H1 (cell line): Measurements from ENCODE around the gene ARHGEF4. TPM values are rescaled to one million over a fixed set of nuclear protein-coding genes. Genes with fewer than 3 reads are reported as not detected.

ENCODE experiments used
- CTCF ChIA-PET: fragments of 300-600 bp; sonication (Branson Sonifier 250); formaldehyde crosslinking; loops from one replicate; lab custom pipeline; 2021; ENCODE audit not compliant: partially characterized antibody; lab: Charles Lee
- POLR2A ChIA-PET: fragments of 300-600 bp; sonication (Branson Sonifier 250); formaldehyde crosslinking; loops from one replicate; lab custom pipeline; 2021; ENCODE audit warnings: inconsistent platforms; ENCODE audit not compliant: partially characterized antibody; lab: Charles Lee
- DNase-seq, 2 experiments: peaks; one replicate each; pipeline versions ENCODE4 v3.0.0 to v3.0.0-alpha.2; 2010 to 2022; ENCODE audit warnings: low spot score in 2 of 2, low read depth in 1 of 2, mixed read lengths in 1 of 2
- FAIRE-seq: peaks from 2 replicates; lab custom pipeline; 2011; peaks lifted over from hg19 to GRCh38; lab: Jason Lieb, UNC
- H2AFZ ChIP-seq: 2 replicates; pipeline ENCODE4 v1.8.1; 2012; ENCODE audit warnings: low read length, inconsistent platforms
- H2AK5ac ChIP-seq: 2 replicates; pipeline ENCODE4 v1.6.1; 2013; ENCODE audit warnings: low read depth, low read length
- H2BK120ac ChIP-seq: replicated peaks from 2 replicates; pipeline ENCODE3; 2013; ENCODE audit warnings: low read depth, low read length, inconsistent platforms
- H2BK12ac ChIP-seq: 2 replicates; pipeline ENCODE4 v1.6.1; 2013; ENCODE audit warnings: low read depth, low read length
- H2BK15ac ChIP-seq: 2 replicates; pipeline ENCODE4 v1.6.1; 2013; ENCODE audit warnings: low read length
- H2BK20ac ChIP-seq: 2 replicates; pipeline ENCODE4 v1.6.1; 2013; ENCODE audit warnings: low read length
- H2BK5ac ChIP-seq: 2 replicates; pipeline ENCODE4 v1.6.1; 2013; ENCODE audit warnings: low read depth, low read length
- H3K14ac ChIP-seq: 2 replicates; pipeline ENCODE4 v1.6.1; 2013; ENCODE audit warnings: inconsistent platforms; ENCODE audit not compliant: insufficient read length
- H3K18ac ChIP-seq: 2 replicates; pipeline ENCODE4 v1.6.1; 2013; ENCODE audit warnings: low read length; ENCODE audit errors: extremely low read depth
- H3K23ac ChIP-seq: 2 replicates; pipeline ENCODE4 v1.6.1; 2013; ENCODE audit warnings: inconsistent platforms; ENCODE audit not compliant: insufficient read length
- H3K23me2 ChIP-seq: 2 replicates; pipeline ENCODE4 v1.6.1; 2013; ENCODE audit warnings: low read depth, low read length
- H3K27ac ChIP-seq: 2 replicates; pipeline ENCODE4 v1.6.1; 2011; ENCODE audit warnings: low read depth, low read length, inconsistent platforms
- H3K27me3 ChIP-seq, 4 experiments: replicated peaks in 1 of 4; 1 replicate in 1 of 4; 2 replicates in 3 of 4; pipeline versions ENCODE4 v1.6.1 to v1.8.1; 2011 to 2013; ENCODE audit warnings: low read length in 3 of 4, mild to moderate bottlenecking in 3 of 4, inconsistent platforms in 2 of 4, mixed read lengths in 2 of 4, moderate library complexity in 1 of 4; ENCODE audit not compliant: control insufficient read depth in 3 of 4, insufficient read depth in 3 of 4; ENCODE audit errors: extremely low read depth in 1 of 4
- H3K36me3 ChIP-seq, 4 experiments: 2 replicates each; pipeline versions ENCODE4 v1.6.1 to v1.8.1; 2011 to 2013; ENCODE audit warnings: mild to moderate bottlenecking in 4 of 4, low read length in 3 of 4, moderate library complexity in 2 of 4, control low read depth in 1 of 4, inconsistent platforms in 1 of 4; ENCODE audit not compliant: insufficient read depth in 4 of 4, control insufficient read depth in 2 of 4
- H3K4ac ChIP-seq: replicated peaks from 2 replicates; pipeline ENCODE3; 2013; ENCODE audit warnings: low read length, low read depth, mixed read lengths, inconsistent platforms; ENCODE audit not compliant: insufficient read length
- H3K4me1 ChIP-seq, 4 experiments: replicated peaks in 1 of 4; 1 replicate in 1 of 4; 2 replicates in 3 of 4; pipeline versions ENCODE4 v1.6.1 to v1.8.1; 2011 to 2013; ENCODE audit warnings: low read length in 3 of 4, inconsistent platforms in 2 of 4, mixed read lengths in 1 of 4; ENCODE audit not compliant: insufficient read depth in 4 of 4, control insufficient read depth in 3 of 4
- H3K4me2 ChIP-seq, 2 experiments: 2 replicates each; pipeline versions ENCODE4 v1.6.1 to v1.8.1; 2011 to 2013; ENCODE audit warnings: low read depth in 2 of 2, low read length in 2 of 2, control low read depth in 1 of 2, inconsistent platforms in 1 of 2, mild to moderate bottlenecking in 1 of 2; ENCODE audit not compliant: insufficient read depth in 1 of 2
- H3K4me3 ChIP-seq, 4 experiments: fragments of 200-600, 300-600 bp in 1 of 4; sonication (generic), shearing (Covaris generic), sonication (Bioruptor Twin) in 1 of 4; 2 replicates each; pipeline versions ENCODE4 v1.5.1 to v1.8.1; 2011 to 2016; ENCODE audit warnings: low read length in 4 of 4, low read depth in 3 of 4, control low read depth in 2 of 4, inconsistent platforms in 2 of 4, mild to moderate bottlenecking in 2 of 4, mixed read lengths in 1 of 4, moderate library complexity in 1 of 4; ENCODE audit not compliant: insufficient read depth in 2 of 4; ENCODE audit errors: extremely low read depth in 1 of 4
- H3K56ac ChIP-seq: replicated peaks from 2 replicates; pipeline ENCODE3; 2013; ENCODE audit warnings: low read depth, mild to moderate bottlenecking, mixed read lengths, low read length, inconsistent platforms; ENCODE audit not compliant: insufficient read length
- H3K79me1 ChIP-seq: 2 replicates; pipeline ENCODE4 v1.6.1; 2013; ENCODE audit warnings: low read depth, low read length, control low read depth
- H3K79me2 ChIP-seq, 2 experiments: 2 replicates each; pipeline versions ENCODE4 v1.6.1 to v1.8.1; 2012 to 2013; ENCODE audit warnings: low read length in 2 of 2, mild to moderate bottlenecking in 2 of 2, inconsistent platforms in 1 of 2; ENCODE audit not compliant: insufficient read depth in 2 of 2, control insufficient read depth in 1 of 2
- H3K9ac ChIP-seq, 4 experiments: replicated peaks in 1 of 4; 1 replicate in 1 of 4; 2 replicates in 3 of 4; pipeline versions ENCODE4 v1.6.1 to v1.8.1; 2011 to 2013; ENCODE audit warnings: low read depth in 3 of 4, low read length in 3 of 4, control low read depth in 2 of 4, mild to moderate bottlenecking in 2 of 4, moderate library complexity in 2 of 4, inconsistent platforms in 1 of 4; ENCODE audit errors: extremely low read depth in 1 of 4
- H3K9me3 ChIP-seq, 2 experiments: 2 replicates each; pipeline versions ENCODE4 v1.6.1 to v1.8.1; 2012 to 2013; ENCODE audit warnings: mild to moderate bottlenecking in 2 of 2, moderate library complexity in 2 of 2, control low read depth in 1 of 2, inconsistent platforms in 1 of 2, low read depth in 1 of 2, low read length in 1 of 2, mixed read lengths in 1 of 2; ENCODE audit not compliant: insufficient read depth in 2 of 2
- H4K20me1 ChIP-seq, 2 experiments: replicated peaks in 1 of 2; 2 replicates each; pipeline versions ENCODE3 to v1.8.1; 2011 to 2013; ENCODE audit warnings: inconsistent platforms in 2 of 2, low read length in 2 of 2, mild to moderate bottlenecking in 1 of 2; ENCODE audit not compliant: insufficient read depth in 2 of 2, control insufficient read depth in 1 of 2
- H4K5ac ChIP-seq: 2 replicates; pipeline ENCODE4 v1.6.1; 2013; ENCODE audit warnings: low read length, low read depth, mixed read lengths, inconsistent platforms; ENCODE audit not compliant: insufficient read length
- H4K8ac ChIP-seq: 2 replicates; pipeline ENCODE4 v1.8.0; 2013; ENCODE audit warnings: mild to moderate bottlenecking, moderate library complexity, low read length, inconsistent platforms; ENCODE audit not compliant: insufficient read depth; ENCODE audit errors: extremely low read depth
- H4K91ac ChIP-seq: replicated peaks from 2 replicates; pipeline ENCODE3; 2013; ENCODE audit warnings: low read length, mixed read lengths, inconsistent platforms; ENCODE audit not compliant: insufficient read length
- CEBPB ChIP-seq: IDR thresholded peaks from 2 replicates; pipeline ENCODE4 v1.6.1; 2012; ENCODE audit warnings: low read depth, low read length
- FOSL1 ChIP-seq: IDR thresholded peaks from 2 replicates; pipeline ENCODE4 v1.6.1; 2011; ENCODE audit warnings: mild to moderate bottlenecking, low read depth, low read length, moderate library complexity; ENCODE audit not compliant: insufficient read depth
- WGBS, 2 experiments: shearing (Covaris generic) in 1 of 2; methylation state at CpG; one replicate each; pipeline versions ENCODE4 v1.1.6 to v1.1.7; 2013 to 2015; ENCODE audit warnings: low lambda C conversion rate in 2 of 2, mixed read lengths in 2 of 2, inconsistent platforms in 1 of 2, low coverage in 1 of 2, missing lambda C conversion rate in 1 of 2; ENCODE audit not compliant: insufficient replicate concordance in 2 of 2, insufficient coverage in 1 of 2, insufficient read length in 1 of 2; ENCODE audit errors: extremely low coverage in 1 of 2, missing lambda C conversion rate in 1 of 2; 5-methylcytosine and 5-hydroxymethylcytosine counted together
- polyA plus RNA-seq, 7 experiments: library from polyadenylated mRNA; depleted of rRNA in 3 of 7; stranded (reverse) in 5 of 7; unstranded in 2 of 7; fragments of >200 nt in 5 of 7; fragments of 200-250 nt in 2 of 7; gene quantifications; 1 replicate in 5 of 7; 2 replicates in 1 of 7; 4 replicates in 1 of 7; pipeline versions ENCODE4 v1.2.1 to v1.2.3, GENCODE V29; 2011 to 2013; ENCODE audit warnings: missing spikeins in 2 of 7, mixed read lengths in 2 of 7
- total RNA-seq: library from RNA; stranded (reverse); fragmentation: NEBNext Ultra II Directional; extraction: Animal tissue kit (Norgen Biotek cat#: 25700); gene quantifications from 2 replicates; pipeline ENCODE4 v1.2.1, GENCODE V29; 2021

Gene ARHGEF4
- total and polyA plus RNA-seq, 2 of the 8 experiments (the other 6 are each of a cell fraction or from before 2014, with no cell fraction given) = 10.6 to 14.6 TPM

- no peaks in the 10 kb centered on the region for H3K23me2 ChIP-seq
- CTCF ChIA-PET = no interaction called here
- no peak overlapping the region for H3K27ac ChIP-seq
- no peak overlapping the region for H2BK120ac ChIP-seq
- no peak overlapping the region for H4K5ac ChIP-seq
- H2BK15ac ChIP-seq = no peak overlapping the region
- no peak overlapping the region for H3K9ac ChIP-seq
- H3K9me3 ChIP-seq = no peaks in the 10 kb centered on the region
- no peak overlapping the region for H2BK12ac ChIP-seq
- H2AK5ac ChIP-seq = no peak overlapping the region
- no peak overlapping the region for H2BK5ac ChIP-seq
- H3K18ac ChIP-seq = no peak overlapping the region
- H3K56ac ChIP-seq = no peak overlapping the region
- H3K27me3 ChIP-seq = no peaks in the 10 kb centered on the region
- no peak overlapping the region for H2BK20ac ChIP-seq
- peaks cover 4 to 92% of the 10 kb centered on the region in 2 experiments; a peak in 3 of 4 replicates for H3K79me2 ChIP-seq
- no peak overlapping the region for H3K23ac ChIP-seq
- H3K4me2 ChIP-seq = no peak overlapping the region
- H3K4me1 ChIP-seq = 0 out of 7 replicates have a peak, but pooled peaks cover 0 to 2% (median 0%) of the 10 kb centered on the region in 4 experiments
- WGBS, 2 experiments = 93 to 100% methylated on average over 1 to 11 of the region's 11 CpGs
- no peak overlapping the region for H3K4ac ChIP-seq
- H3K79me1 ChIP-seq = peaks cover 13% of the 10 kb centered on the region
- DNase-seq = no peak
- H4K91ac ChIP-seq = no peak overlapping the region
- H3K4me3 ChIP-seq = no peak overlapping the region
- POLR2A ChIA-PET = no interaction called here
- H4K20me1 ChIP-seq = peaks cover 18 to 36% of the 10 kb centered on the region in 2 experiments
- peak; percentile 39; the same call in 1 of the 2 replicates for TF ChIP-seq CEBPB
- no peak for TF ChIP-seq FOSL1
- no peak for FAIRE-seq
- H2AFZ ChIP-seq = no peak overlapping the region
- no peak overlapping the region for H3K14ac ChIP-seq
- peak overlapping the region; percentile 84; the same call in 1 of the 2 replicates for H4K8ac ChIP-seq
- peaks cover 5 to 45% (median 9%) of the 10 kb centered on the region in 4 experiments; a peak in 6 of 8 replicates for H3K36me3 ChIP-seq
These were observed 227.0 kb downstream of the ARHGEF4 start for GRCh38 chr2:131063501-131064283.
